GM23338 (cell line): ENCODE data around the gene MOB3B. TPM values are rescaled to one million over a fixed set of nuclear protein-coding genes. Genes with fewer than 3 reads are reported as not detected.
A peak's percentile ranks its signal among the peaks of the same experiment; 100 is the strongest.

Experiments used
- ATAC-seq: fragments of 200-7000 bp; cut with Tn5 transposase; 3 replicates; pipeline ENCODE4 v1.9.1; 2020
- DNase-seq: peaks from one replicate; pipeline ENCODE4 v3.0.0-alpha.2; 2015; ENCODE audit warnings: low spot score
- H2AFZ ChIP-seq: fragments of 200-600 bp; sonication (generic); 2 replicates; pipeline ENCODE4 v1.8.0; 2016; ENCODE audit warnings: antibody characterized with exemption, mild to moderate bottlenecking, moderate library complexity
- H3F3A ChIP-seq: fragments of 200-600 bp; sonication (generic); replicated peaks from 2 replicates; pipeline ENCODE4 v1.8.0; 2017; ENCODE audit warnings: antibody characterized with exemption, mixed run types, low read depth
- H3K27ac ChIP-seq: fragments of 200-600 bp; sonication (generic); 2 replicates; pipeline ENCODE4 v1.6.1; 2016; ENCODE audit warnings: low read depth
- H3K27me3 ChIP-seq: fragments of 200-600 bp; sonication (generic); 2 replicates; pipeline ENCODE4 v1.8.0; 2016; ENCODE audit warnings: mild to moderate bottlenecking, mixed run types, moderate library complexity; ENCODE audit not compliant: insufficient read depth
- H3K36me3 ChIP-seq: fragments of 200-600 bp; sonication (generic); 2 replicates; pipeline ENCODE4 v1.8.0; 2016; ENCODE audit warnings: mild to moderate bottlenecking; ENCODE audit not compliant: insufficient read depth
- H3K4me1 ChIP-seq: fragments of 200-600 bp; sonication (generic); 2 replicates; pipeline ENCODE4 v1.8.0; 2016; ENCODE audit warnings: mild to moderate bottlenecking, moderate library complexity; ENCODE audit not compliant: insufficient read depth
- H3K4me2 ChIP-seq: fragments of 200-600 bp; sonication (generic); 2 replicates; pipeline ENCODE4 v1.7.1; 2017; ENCODE audit warnings: mixed run types
- H3K4me3 ChIP-seq: fragments of 200-600 bp; sonication (generic); 2 replicates; pipeline ENCODE4 v1.6.1; 2016; ENCODE audit warnings: mixed run types
- H3K79me2 ChIP-seq: fragments of 200-600 bp; sonication (generic); replicated peaks from 2 replicates; pipeline ENCODE4 v1.8.0; 2017; ENCODE audit warnings: mild to moderate bottlenecking; ENCODE audit not compliant: insufficient read depth
- H3K9me2 ChIP-seq: fragments of 200-600 bp; sonication (generic); 2 replicates; pipeline ENCODE4 v1.8.0; 2017; ENCODE audit not compliant: insufficient read depth
- H4K20me1 ChIP-seq: fragments of 200-600 bp; sonication (generic); replicated peaks from 2 replicates; pipeline ENCODE4 v1.8.0; 2017; ENCODE audit warnings: mild to moderate bottlenecking; ENCODE audit not compliant: insufficient read depth
- H3K27ac Mint-ChIP-seq: 2 replicates; pipeline ENCODE4 v1.8.0; 2020; ENCODE audit warnings: inconsistent platforms, mild to moderate bottlenecking, moderate library complexity, mixed read lengths
- H3K27me3 Mint-ChIP-seq: 3 replicates; pipeline ENCODE4 v1.8.0; 2022; ENCODE audit warnings: low read depth, mild to moderate bottlenecking, moderate library complexity, mixed read lengths, inconsistent platforms; ENCODE audit not compliant: insufficient read depth, poor library complexity
- H3K36me3 Mint-ChIP-seq: 3 replicates; pipeline ENCODE4 v1.8.0; 2021; ENCODE audit warnings: low read depth, mild to moderate bottlenecking, inconsistent platforms, moderate library complexity, mixed read lengths
- H3K4me1 Mint-ChIP-seq: 3 replicates; pipeline ENCODE4 v1.8.0; 2020; ENCODE audit warnings: mild to moderate bottlenecking, inconsistent platforms, mixed read lengths
- H3K4me3 Mint-ChIP-seq: 3 replicates; pipeline ENCODE4 v1.8.0; 2021; ENCODE audit warnings: moderate library complexity, mild to moderate bottlenecking, inconsistent platforms, mixed read lengths
- H3K9me3 Mint-ChIP-seq: 3 replicates; pipeline ENCODE4 v1.8.0; 2020; ENCODE audit warnings: moderate library complexity, mild to moderate bottlenecking, inconsistent platforms, mixed read lengths
- CREB1 ChIP-seq: fragments of 250-450 bp; sonication (Bioruptor Pico); IDR thresholded peaks from 2 replicates; pipeline ENCODE4 v1.5.0; 2020; ENCODE audit warnings: low read depth, mild to moderate bottlenecking, moderate library complexity
- ETS1 ChIP-seq: IDR thresholded peaks from 2 replicates; pipeline ENCODE4 v1.6.1; 2016; ENCODE audit warnings: antibody characterized with exemption
- EZH2 ChIP-seq: fragments of 200-600 bp; sonication (generic); IDR thresholded peaks from one replicate; pipeline ENCODE4 v1.8.0; 2017; ENCODE audit warnings: antibody characterized with exemption, mild to moderate bottlenecking, low read depth; ENCODE audit not compliant: unreplicated experiment
- EZH2phosphoT487 ChIP-seq: fragments of 200-600 bp; sonication (generic); IDR thresholded peaks from one replicate; pipeline ENCODE4 v1.8.1; 2018; ENCODE audit warnings: antibody characterized with exemption; ENCODE audit not compliant: unreplicated experiment
- JUNB ChIP-seq: IDR thresholded peaks from one replicate; pipeline ENCODE4 v1.6.1; 2016; ENCODE audit warnings: antibody characterized with exemption; ENCODE audit not compliant: unreplicated experiment
- NANOG ChIP-seq: IDR thresholded peaks from 2 replicates; pipeline ENCODE4 v1.6.1; 2016; ENCODE audit warnings: antibody characterized with exemption, borderline replicate concordance
- POLR2AphosphoS5 ChIP-seq: IDR thresholded peaks from 2 replicates; pipeline ENCODE4 v1.6.1; 2016; ENCODE audit warnings: antibody characterized with exemption, low read depth
- STAT1 ChIP-seq: IDR thresholded peaks from one replicate; pipeline ENCODE4 v1.6.1; 2016; ENCODE audit warnings: antibody characterized with exemption; ENCODE audit not compliant: unreplicated experiment
- ZNF114 ChIP-seq: fragments of 250-450 bp; sonication (Bioruptor Pico); IDR thresholded peaks from 2 replicates; pipeline ENCODE4 v1.5.0; 2020; ENCODE audit warnings: mild to moderate bottlenecking, moderate library complexity
- polyA plus RNA-seq: library from polyadenylated mRNA; unstranded; fragments of >200 nt; fragmentation: Nextera tagmentation; extraction: Ambion mirVana; gene quantifications from 2 replicates; pipeline ENCODE4 v1.2.1, GENCODE V29; 2016
- total RNA-seq: library from RNA; depleted of rRNA; stranded (reverse); fragments of >200 nt; shearing (Covaris generic); gene quantifications from 2 replicates; pipeline ENCODE4 v1.2.3, GENCODE V29; 2014
- TF ChIP-seq, protein P1 (sequence below), 2 experiments: fragments of 200-600 bp in 1 of 2; sonication (generic) in 1 of 2; conservative IDR thresholded peaks; 2 replicates each; pipeline versions ENCODE4 v1.5.1 to v1.6.1; 2016 to 2017; ENCODE audit warnings: antibody characterized with exemption in 2 of 2, low read depth in 2 of 2, mild to moderate bottlenecking in 2 of 2, moderate library complexity in 1 of 2
- TF ChIP-seq, protein P2 (sequence below): IDR thresholded peaks from one replicate; pipeline ENCODE4 v1.6.1; 2018; ENCODE audit warnings: antibody characterized with exemption; ENCODE audit not compliant: unreplicated experiment

MOB3B gene
- total and polyA plus RNA-seq, 2 experiments from 2014 or later, result 7.6 to 12.1 TPM

DNA sequence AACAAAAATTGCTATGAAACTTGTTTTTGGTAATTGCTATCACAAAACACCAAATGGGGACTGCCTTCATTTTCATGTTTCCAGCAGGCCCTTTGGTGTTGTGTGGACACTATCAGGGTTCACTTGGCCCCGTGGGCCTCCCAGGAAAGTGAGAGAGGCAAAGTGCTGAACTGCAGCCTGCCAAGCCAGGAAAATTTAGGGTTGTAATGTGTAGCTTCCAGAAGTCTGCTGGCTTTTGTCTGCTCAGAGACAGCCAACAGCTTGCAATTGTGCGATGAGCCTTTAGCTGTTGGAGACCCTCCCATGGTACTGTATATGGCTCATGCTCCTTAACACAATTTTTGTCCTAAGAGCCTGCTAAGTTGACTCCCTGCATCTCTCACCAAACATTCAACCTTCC lies 127.0 kb downstream of the MOB3B start (continued):
- no peak for TF ChIP-seq STAT1
- TF ChIP-seq ZNF114 (CRISPR knock-in tag), result no peak
- TF ChIP-seq NANOG, result no peak

DNA sequence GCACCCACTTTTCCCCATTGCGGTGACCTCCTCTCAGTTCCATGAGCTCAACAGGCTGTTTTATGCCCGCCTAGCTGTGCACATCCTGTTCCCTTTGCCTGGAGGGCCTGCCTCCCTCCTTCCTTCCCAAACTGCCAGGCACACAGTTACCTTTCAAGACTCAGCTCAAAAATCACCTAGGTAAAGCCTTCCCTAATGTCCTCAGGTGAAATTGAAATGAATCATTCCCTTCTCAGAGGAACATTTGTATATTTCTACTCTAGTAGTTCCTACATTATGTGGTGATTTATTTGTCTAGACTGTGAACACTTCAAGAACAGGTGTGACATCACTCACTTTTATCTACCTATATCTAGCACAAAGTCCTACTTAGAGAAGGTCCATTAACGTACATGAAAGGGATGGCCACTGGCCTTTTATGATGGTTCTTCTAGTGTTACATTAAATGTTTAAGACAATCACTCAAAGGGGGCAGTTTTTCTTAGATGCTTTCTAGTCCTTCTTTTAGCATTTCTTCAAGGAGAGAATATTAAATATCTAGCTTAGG lies 129.2 kb downstream of the MOB3B start:
- DNase-seq (no peak), ATAC-seq (no peak)
- no peaks in the 10 kb centered on the region for H3F3A ChIP-seq
- no peaks in the 10 kb centered on the region for H4K20me1 ChIP-seq
- H2AFZ ChIP-seq, result no peak overlapping the region
- Mint-ChIP-seq H3K27me3 (peaks cover 4% of the 10 kb centered on the region), H3K4me1 (peaks cover 42% of the 10 kb centered on the region), H3K9me3 (no peaks in the 10 kb centered on the region), H3K36me3 (peaks cover 2% of the 10 kb centered on the region; the same call in 2 of the 3 replicates), H3K4me3 (no peak overlapping the region; the same call in 2 of the 3 replicates), H3K27ac (no peak overlapping the region)
- H3K27ac ChIP-seq, result no peak overlapping the region
- H3K79me2 ChIP-seq, result 0 out of 2 replicates have a peak, but pooled peaks cover 4% of the 10 kb centered on the region
- H3K27me3 ChIP-seq, result no peaks in the 10 kb centered on the region
- no peaks in the 10 kb centered on the region for H3K36me3 ChIP-seq
- no peak overlapping the region for H3K4me3 ChIP-seq
- no peak overlapping the region for H3K4me2 ChIP-seq
- H3K4me1 ChIP-seq, result peaks cover 30% of the 10 kb centered on the region
- H3K9me2 ChIP-seq, result 0 out of 2 replicates have a peak, but pooled peaks cover 5% of the 10 kb centered on the region
- TF ChIP-seq JUNB (no peak), POLR2AphosphoS5 (no peak), ETS1 (no peak)
- TF ChIP-seq, protein P1, sequence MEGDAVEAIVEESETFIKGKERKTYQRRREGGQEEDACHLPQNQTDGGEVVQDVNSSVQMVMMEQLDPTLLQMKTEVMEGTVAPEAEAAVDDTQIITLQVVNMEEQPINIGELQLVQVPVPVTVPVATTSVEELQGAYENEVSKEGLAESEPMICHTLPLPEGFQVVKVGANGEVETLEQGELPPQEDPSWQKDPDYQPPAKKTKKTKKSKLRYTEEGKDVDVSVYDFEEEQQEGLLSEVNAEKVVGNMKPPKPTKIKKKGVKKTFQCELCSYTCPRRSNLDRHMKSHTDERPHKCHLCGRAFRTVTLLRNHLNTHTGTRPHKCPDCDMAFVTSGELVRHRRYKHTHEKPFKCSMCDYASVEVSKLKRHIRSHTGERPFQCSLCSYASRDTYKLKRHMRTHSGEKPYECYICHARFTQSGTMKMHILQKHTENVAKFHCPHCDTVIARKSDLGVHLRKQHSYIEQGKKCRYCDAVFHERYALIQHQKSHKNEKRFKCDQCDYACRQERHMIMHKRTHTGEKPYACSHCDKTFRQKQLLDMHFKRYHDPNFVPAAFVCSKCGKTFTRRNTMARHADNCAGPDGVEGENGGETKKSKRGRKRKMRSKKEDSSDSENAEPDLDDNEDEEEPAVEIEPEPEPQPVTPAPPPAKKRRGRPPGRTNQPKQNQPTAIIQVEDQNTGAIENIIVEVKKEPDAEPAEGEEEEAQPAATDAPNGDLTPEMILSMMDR (conservative IDR thresholded peaks at IDR 0.05; ENCODE audit: low read depth in 2 of 2), result no peak

GRCh38 chr9:27398982-27399653 lies 130.5 kb downstream of the MOB3B start:
- H3K4me1 ChIP-seq, result peaks cover 34% of the 10 kb centered on the region
- H4K20me1 ChIP-seq, result no peaks in the 10 kb centered on the region
- Mint-ChIP-seq H3K4me1 (peaks cover 47% of the 10 kb centered on the region), H3K36me3 (no peaks in the 10 kb centered on the region), H3K4me3 (no peak overlapping the region), H3K27me3 (peaks cover 4% of the 10 kb centered on the region), H3K9me3 (no peaks in the 10 kb centered on the region), H3K27ac (no peak overlapping the region; the same call in 1 of the 2 replicates)
- H3F3A ChIP-seq, result no peaks in the 10 kb centered on the region
- no peaks in the 10 kb centered on the region for H3K79me2 ChIP-seq
- H3K36me3 ChIP-seq, result no peaks in the 10 kb centered on the region
- H3K27ac ChIP-seq, result no peak overlapping the region
- peak overlapping the region; percentile 18 for H3K4me2 ChIP-seq
- 0 out of 2 replicates have a peak, but pooled peaks cover 5% of the 10 kb centered on the region for H3K9me2 ChIP-seq
- no peak overlapping the region for H3K4me3 ChIP-seq
- peak; percentile 63 for DNase-seq
- no peak overlapping the region for H2AFZ ChIP-seq
- peak; percentile 64 for ATAC-seq
- H3K27me3 ChIP-seq, result no peaks in the 10 kb centered on the region
- no peak for TF ChIP-seq POLR2AphosphoS5
- no peak for TF ChIP-seq EZH2phosphoT487
- TF ChIP-seq JUNB, result no peak
- TF ChIP-seq, protein P1 (conservative IDR thresholded peaks at IDR 0.05; ENCODE audit: low read depth in 2 of 2), result no peak
- TF ChIP-seq, protein P2, sequence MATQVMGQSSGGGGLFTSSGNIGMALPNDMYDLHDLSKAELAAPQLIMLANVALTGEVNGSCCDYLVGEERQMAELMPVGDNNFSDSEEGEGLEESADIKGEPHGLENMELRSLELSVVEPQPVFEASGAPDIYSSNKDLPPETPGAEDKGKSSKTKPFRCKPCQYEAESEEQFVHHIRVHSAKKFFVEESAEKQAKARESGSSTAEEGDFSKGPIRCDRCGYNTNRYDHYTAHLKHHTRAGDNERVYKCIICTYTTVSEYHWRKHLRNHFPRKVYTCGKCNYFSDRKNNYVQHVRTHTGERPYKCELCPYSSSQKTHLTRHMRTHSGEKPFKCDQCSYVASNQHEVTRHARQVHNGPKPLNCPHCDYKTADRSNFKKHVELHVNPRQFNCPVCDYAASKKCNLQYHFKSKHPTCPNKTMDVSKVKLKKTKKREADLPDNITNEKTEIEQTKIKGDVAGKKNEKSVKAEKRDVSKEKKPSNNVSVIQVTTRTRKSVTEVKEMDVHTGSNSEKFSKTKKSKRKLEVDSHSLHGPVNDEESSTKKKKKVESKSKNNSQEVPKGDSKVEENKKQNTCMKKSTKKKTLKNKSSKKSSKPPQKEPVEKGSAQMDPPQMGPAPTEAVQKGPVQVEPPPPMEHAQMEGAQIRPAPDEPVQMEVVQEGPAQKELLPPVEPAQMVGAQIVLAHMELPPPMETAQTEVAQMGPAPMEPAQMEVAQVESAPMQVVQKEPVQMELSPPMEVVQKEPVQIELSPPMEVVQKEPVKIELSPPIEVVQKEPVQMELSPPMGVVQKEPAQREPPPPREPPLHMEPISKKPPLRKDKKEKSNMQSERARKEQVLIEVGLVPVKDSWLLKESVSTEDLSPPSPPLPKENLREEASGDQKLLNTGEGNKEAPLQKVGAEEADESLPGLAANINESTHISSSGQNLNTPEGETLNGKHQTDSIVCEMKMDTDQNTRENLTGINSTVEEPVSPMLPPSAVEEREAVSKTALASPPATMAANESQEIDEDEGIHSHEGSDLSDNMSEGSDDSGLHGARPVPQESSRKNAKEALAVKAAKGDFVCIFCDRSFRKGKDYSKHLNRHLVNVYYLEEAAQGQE, result no peak
- TF ChIP-seq NANOG, result no peak
- no peak for TF ChIP-seq ETS1
- TF ChIP-seq EZH2, result no peak
- TF ChIP-seq CREB1 (CRISPR knock-in tag), result no peak
